GM19395 (cell line): ENCODE measurements around the gene GREM2.

Source experiments
- ATAC-seq: cut with Tn5 transposase; IDR thresholded peaks from one replicate; pipeline ENCODE4 v1.9.1; 2021; ENCODE audit warnings: mild to moderate bottlenecking, moderate library complexity; ENCODE audit not compliant: unreplicated experiment

Gene GREM2

GRCh38 chr1:240611228-240611618 lies 732 bp downstream of the GREM2 start:
- ATAC-seq, result no peak

DNA sequence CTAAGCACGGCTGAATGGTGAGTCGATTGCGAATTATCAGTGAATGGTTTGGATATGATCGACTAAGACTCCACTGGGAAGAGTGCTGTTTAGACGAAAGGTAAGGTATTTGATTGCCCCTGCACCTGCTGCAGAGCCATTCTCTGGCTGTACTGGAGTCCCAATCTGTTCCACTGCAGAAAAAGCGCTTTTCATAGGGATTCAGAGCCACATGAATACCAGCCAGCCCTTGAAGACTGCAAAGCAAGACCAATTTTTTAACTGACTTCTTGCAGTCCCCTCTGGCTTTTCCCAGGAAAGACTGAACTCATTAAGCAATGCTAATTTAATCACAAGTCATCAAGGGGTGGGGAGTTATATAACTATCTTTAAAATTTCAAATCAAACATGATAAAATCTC lies 1.3 kb downstream of the GREM2 start:
- no peak for ATAC-seq

GRCh38 chr1:240609527-240610060 lies 2.4 kb downstream of the GREM2 start:
- ATAC-seq, result no peak

DNA sequence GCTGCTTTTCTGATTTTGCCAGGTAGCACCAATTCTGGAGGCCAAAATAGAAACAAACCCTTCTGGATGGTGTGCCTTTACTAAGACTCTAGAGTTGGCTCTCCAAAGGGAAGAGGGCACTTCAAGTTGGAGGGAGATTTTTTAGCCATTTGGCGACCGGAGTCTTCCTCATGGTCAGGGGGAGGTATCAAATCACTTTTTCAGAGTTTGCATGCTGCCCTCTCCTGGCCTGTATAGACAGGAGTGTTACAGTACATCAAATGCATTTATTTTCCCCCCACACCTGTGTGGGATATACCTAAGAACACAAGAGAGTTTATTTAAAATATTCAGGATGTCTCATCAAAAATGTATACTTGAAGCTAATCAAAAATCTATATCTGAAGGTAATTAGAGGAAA lies 3.2 kb downstream of the GREM2 start:
- ATAC-seq, result no peak

DNA sequence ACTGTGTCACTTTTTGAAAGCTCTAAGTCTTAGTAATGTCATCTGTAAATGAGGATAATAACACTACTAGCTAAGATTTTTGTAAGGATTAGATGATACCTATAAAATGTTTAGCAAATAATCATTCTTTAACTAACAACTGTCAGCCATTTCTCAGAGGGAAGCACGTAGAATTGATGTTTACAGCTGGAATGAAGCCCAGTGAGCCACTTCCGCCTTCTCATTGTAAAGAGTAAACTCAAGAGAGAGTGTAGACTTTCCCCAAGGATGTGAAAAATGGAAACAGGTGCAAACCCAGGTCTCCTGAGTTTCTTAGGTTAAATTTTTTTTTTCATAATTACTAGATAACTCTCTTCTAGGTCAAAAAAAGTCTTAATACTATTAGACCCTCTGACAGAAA lies 4.9 kb downstream of the GREM2 start:
- ATAC-seq, result no peak

GRCh38 chr1:240602189-240602588 lies 9.8 kb downstream of the GREM2 start:
- no peak for ATAC-seq

DNA sequence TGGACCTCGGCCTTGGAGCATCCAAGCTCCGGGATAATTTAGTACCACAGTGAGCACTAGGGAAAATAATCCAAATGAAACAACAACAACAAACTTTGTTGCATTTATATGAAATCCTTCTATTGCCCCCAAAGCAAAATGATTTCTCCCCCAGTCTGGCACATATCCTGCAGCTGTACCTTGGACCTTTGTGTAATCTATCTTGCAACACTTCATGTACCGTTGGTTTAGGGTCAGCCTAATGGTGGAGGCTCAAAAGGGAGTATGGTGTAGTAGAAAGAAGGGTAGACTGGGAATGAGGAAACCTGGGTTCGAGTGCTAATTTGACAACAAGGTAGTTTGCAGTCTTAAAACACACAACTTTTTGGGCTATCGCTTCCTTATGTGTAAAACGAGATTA lies 12.1 kb downstream of the GREM2 start:
- no peak for ATAC-seq

DNA sequence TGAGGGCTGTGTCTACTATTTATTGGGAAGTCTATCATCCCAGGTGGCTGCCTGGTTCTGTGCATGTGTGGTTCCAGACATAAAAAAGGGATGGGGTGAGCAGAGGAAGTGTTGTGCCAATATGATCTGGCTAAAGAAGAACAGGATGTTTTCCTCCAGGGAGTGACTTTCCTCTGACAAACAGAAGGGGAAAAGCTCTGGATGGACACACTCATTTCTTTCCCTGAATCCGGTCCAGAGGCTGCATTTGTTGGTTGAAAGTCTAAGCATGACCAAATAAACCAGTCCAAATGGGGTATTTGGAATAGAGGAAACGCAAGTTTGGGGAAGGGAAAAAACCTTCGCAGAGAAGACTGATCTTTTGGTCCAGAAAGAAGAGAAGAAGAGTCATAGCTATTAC lies 12.7 kb downstream of the GREM2 start:
- ATAC-seq, result no peak

GRCh38 chr1:240598216-240599001 lies 13.5 kb downstream of the GREM2 start:
- no peak for ATAC-seq

DNA sequence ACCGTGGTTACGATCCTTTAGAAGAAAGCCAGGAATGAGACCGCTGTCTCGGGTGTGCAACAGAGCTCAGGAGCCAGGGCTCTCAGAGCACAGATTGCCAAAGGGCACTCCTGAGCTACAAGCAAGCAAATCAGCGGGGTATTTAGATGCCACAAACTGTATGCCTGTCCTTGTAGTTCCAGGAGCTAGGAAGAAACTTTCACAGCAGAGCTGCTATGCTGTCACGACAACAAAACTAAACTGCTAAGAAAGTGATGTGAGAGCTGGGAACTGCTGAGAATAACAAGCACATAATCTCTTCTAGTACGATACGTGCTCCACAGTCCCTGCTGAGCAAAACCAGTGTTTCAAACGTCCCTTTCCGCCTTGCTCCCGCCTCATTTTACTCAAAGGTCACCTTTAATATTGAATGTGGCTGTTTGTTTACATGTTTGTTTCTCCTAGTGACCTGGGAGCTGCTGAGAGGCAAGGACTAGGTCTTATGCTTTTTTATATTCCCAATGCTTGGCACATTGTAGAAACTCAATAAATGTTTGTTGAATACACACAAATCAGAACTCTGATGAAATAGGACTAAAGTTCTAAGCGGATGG lies 14.7 kb downstream of the GREM2 start:
- ATAC-seq, result no peak

- no peak for ATAC-seq
These were observed 16.5 kb downstream of the GREM2 start for GRCh38 chr1:240595476-240595875.

- no peak for ATAC-seq
These were observed 20.4 kb downstream of the GREM2 start for GRCh38 chr1:240591564-240591963.

GRCh38 chr1:240591078-240591477 lies 20.9 kb downstream of the GREM2 start:
- ATAC-seq, result no peak

- no peak for ATAC-seq
These were observed 22.3 kb downstream of the GREM2 start for GRCh38 chr1:240589585-240590110.

- ATAC-seq, result no peak
These were observed 25.9 kb downstream of the GREM2 start for GRCh38 chr1:240586006-240586405.

GRCh38 chr1:240582953-240583352 lies 29.0 kb downstream of the GREM2 start:
- no peak for ATAC-seq

GRCh38 chr1:240579511-240579910 lies 32.4 kb downstream of the GREM2 start:
- ATAC-seq, result no peak

DNA sequence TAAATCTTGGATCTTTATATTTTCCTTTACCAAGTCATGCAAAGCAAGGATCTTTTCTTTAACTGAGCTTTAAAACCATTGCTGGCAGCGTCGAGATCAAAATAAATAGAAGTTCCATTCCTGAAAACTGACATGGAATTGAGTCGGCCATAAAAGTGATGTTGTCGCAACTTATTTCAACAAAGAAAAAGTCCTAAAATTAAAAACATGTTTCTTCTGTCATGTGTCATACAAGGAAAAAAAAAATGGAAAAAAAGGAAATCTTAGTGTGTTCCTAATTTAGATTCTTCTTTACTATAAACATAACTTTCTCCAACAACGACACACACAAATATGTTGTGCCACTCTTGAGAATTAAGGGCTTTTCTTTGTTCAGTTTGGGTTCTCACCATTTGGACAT lies 34.9 kb downstream of the GREM2 start:
- ATAC-seq, result no peak

DNA sequence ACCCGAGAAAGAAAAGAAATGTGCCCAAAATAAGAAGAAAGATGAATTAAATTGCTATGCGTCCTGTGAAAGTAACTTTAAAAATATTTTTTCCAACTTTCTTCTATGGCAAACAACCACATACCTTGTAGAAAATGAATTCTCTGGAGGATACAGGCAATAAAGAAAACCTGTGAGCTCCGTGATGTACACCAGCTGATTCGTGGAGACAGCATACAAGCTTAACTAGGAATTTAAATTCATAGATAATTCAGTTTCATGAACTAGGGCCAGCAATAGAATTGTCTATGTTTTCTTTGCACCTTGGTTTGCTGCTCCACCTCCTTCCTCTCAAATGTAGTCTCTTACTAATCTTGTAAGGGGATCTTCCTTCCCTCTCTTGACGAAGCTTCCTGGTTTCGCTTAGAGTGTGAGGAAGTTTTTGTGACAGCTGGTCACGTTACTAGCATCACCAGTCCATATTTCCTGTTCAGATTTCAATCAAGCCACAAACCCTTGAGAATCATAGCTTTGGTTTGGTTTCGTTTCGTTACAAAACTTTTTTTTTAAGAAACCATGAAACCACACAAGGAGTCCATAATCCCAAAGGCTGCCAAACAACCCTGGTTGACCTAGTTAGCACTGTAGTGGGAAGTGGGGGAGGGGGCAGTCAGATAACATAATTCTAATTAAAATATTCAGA lies 35.8 kb downstream of the GREM2 start:
- ATAC-seq, result peak; percentile 94

DNA sequence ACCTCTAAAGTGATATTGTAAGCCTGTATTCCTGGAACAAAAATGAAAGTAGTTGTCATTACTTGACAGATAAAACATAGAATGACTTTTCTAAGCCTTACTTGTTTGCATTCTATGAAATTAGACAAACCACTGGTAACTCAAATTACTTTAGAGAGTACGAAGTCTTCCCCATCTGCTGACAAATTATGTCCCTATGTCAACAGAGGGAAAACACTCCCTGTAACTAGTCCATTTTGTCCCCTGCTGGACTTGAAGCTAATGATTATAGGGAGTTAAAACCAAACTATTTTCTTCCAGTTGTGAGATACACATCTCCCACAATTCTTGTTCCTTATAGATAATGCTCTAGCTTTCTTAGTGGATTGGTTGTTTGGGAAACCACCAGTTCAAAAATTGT lies 39.6 kb downstream of the GREM2 start:
- no peak for ATAC-seq

- ATAC-seq, result no peak
These were observed 40.2 kb downstream of the GREM2 start for GRCh38 chr1:240571782-240572181.

- no peak for ATAC-seq
These were observed 44.9 kb downstream of the GREM2 start for GRCh38 chr1:240567066-240567465.
